ENCODE measurements around the gene LYPD1.
"Not testable (repeated sequence)": the region's sequence is repeated elsewhere in the genome, so short reads cannot be mapped to it uniquely, and the experiment has no call there.

LYPD1 gene

GRCh38 chr2:132669908-132670495, at the start of gene LYPD1:
LYPD1 (minus strand) TSS chr2:132670205; CDS start chr2:132669932, 273 bp downstream.
- DNase-seq: no peak

GRCh38 chr2:132719480-132719879, 49.5 kb upstream of the LYPD1 start:
- no peak for DNase-seq

GRCh38 chr2:132716954-132717353, 46.9 kb upstream of the LYPD1 start:
- no peak for DNase-seq

- no peak for DNase-seq
These were observed 45.7 kb upstream of the LYPD1 start for GRCh38 chr2:132715386-132716351.

- DNase-seq: peak; percentile 11
These were observed 33.4 kb upstream of the LYPD1 start for GRCh38 chr2:132703396-132703795.

- peak; percentile 36 for DNase-seq
These were observed 31.8 kb upstream of the LYPD1 start for GRCh38 chr2:132701810-132702209.

GRCh38 chr2:132699802-132700201, 29.8 kb upstream of the LYPD1 start:
- DNase-seq: not testable (repeated sequence)

GRCh38 chr2:132698347-132698746, 28.3 kb upstream of the LYPD1 start:
- DNase-seq: not testable (repeated sequence)

GRCh38 chr2:132697556-132698205, 27.7 kb upstream of the LYPD1 start:
- DNase-seq: no peak

- peak; percentile 7 for DNase-seq
These were observed 22.8 kb upstream of the LYPD1 start for GRCh38 chr2:132692816-132693215.

GRCh38 chr2:132691556-132691955, 21.6 kb upstream of the LYPD1 start:
- DNase-seq: no peak

- DNase-seq: no peak
These were observed 20.8 kb upstream of the LYPD1 start for GRCh38 chr2:132690664-132691303.

- DNase-seq: no peak
These were observed 11.8 kb upstream of the LYPD1 start for GRCh38 chr2:132681766-132682165.

- DNase-seq: no peak
These were observed 10.5 kb upstream of the LYPD1 start for GRCh38 chr2:132680544-132680943.

GRCh38 chr2:132678483-132678882, 8.5 kb upstream of the LYPD1 start:
- no peak for DNase-seq

GRCh38 chr2:132677661-132678060, 7.7 kb upstream of the LYPD1 start:
- DNase-seq: peak; percentile 45

GRCh38 chr2:132676999-132677398, 7.0 kb upstream of the LYPD1 start:
- peak; percentile 35 for DNase-seq

- DNase-seq: peak; percentile 65
These were observed 1.3 kb upstream of the LYPD1 start for GRCh38 chr2:132671151-132671835.

GRCh38 chr2:132670496-132671150, 618 bp upstream of the LYPD1 start:
- DNase-seq: no peak

GRCh38 chr2:132668987-132669907, 758 bp downstream of the LYPD1 start:
- DNase-seq: no peak

Data from HCEC 1CT (cell line).